ENCODE data around the gene RAP1GAP. TPM values are rescaled to one million over a fixed set of nuclear protein-coding genes. Genes with fewer than 3 reads are reported as not detected.

The RAP1GAP gene
- total RNA-seq, 4 donors from 2014 or later, result 14.1 to 37.4 (median 28.8) TPM

- no peak for TF ChIP-seq EP300 (IDR thresholded peaks at IDR 0.05; ENCODE audit: low read depth)
- TF ChIP-seq POLR2A (IDR thresholded peaks at IDR 0.05), result no peak
- TF ChIP-seq, protein P1, sequence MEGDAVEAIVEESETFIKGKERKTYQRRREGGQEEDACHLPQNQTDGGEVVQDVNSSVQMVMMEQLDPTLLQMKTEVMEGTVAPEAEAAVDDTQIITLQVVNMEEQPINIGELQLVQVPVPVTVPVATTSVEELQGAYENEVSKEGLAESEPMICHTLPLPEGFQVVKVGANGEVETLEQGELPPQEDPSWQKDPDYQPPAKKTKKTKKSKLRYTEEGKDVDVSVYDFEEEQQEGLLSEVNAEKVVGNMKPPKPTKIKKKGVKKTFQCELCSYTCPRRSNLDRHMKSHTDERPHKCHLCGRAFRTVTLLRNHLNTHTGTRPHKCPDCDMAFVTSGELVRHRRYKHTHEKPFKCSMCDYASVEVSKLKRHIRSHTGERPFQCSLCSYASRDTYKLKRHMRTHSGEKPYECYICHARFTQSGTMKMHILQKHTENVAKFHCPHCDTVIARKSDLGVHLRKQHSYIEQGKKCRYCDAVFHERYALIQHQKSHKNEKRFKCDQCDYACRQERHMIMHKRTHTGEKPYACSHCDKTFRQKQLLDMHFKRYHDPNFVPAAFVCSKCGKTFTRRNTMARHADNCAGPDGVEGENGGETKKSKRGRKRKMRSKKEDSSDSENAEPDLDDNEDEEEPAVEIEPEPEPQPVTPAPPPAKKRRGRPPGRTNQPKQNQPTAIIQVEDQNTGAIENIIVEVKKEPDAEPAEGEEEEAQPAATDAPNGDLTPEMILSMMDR (IDR thresholded peaks at IDR 0.05), result no peak
- no peak for TF ChIP-seq POLR2AphosphoS5 (IDR thresholded peaks at IDR 0.05)
- Histone ChIP-seq H3K27me3 (peaks cover 22% of the 10 kb centered on the region), H3K4me1 (peaks cover 0 to 10% (median 0%) of the 10 kb centered on the region in 4 donors), H3K9me3 (no peaks in the 10 kb centered on the region), H3K4me3 (no peak overlapping the region), H3K27ac (no peak overlapping the region), H3K36me3 (no peaks in the 10 kb centered on the region)
- DNase-seq, result no peak
- WGBS, 2 donors (ENCODE audit: low coverage in 1 of 2), result 60 to 70% methylated on average over 1 to 11 of the region's 11 CpGs
- in situ Hi-C loops (cut with MboI; ENCODE audit: low pct_ligation_motif_present in 1 of 4, low pct_unique_long_range_greater_than_20kb in 1 of 4, low sequenced_read_pairs in 3 of 4), result no loop called here
- intact Hi-C loops (cut with DNase I; ENCODE audit: low total_unique reads), result no loop called here
Measured at GRCh38 chr1:21594501-21594900, 74.7 kb downstream of the RAP1GAP start.

GRCh38 chr1:21593231-21593630 is 75.9 kb downstream of the RAP1GAP start:
- Histone ChIP-seq H3K36me3 (no peaks in the 10 kb centered on the region), H3K27ac (no peak overlapping the region), H3K9me3 (no peaks in the 10 kb centered on the region), H3K4me3 (no peak overlapping the region), H3K27me3 (peaks cover 22% of the 10 kb centered on the region), H3K4me1 (peaks cover 0 to 10% (median 0%) of the 10 kb centered on the region in 4 donors)
- TF ChIP-seq POLR2A (IDR thresholded peaks at IDR 0.05), result no peak
- TF ChIP-seq, protein P1 (IDR thresholded peaks at IDR 0.05), result no peak
- no peak for TF ChIP-seq EP300 (IDR thresholded peaks at IDR 0.05; ENCODE audit: low read depth)
- 69% methylated on average over 8 of the region's 8 CpGs; no CpG with 5 or more reads in 1 of the 2 donors for WGBS, 2 donors (ENCODE audit: low coverage in 1 of 2)
- in situ Hi-C loops (cut with MboI; ENCODE audit: low pct_ligation_motif_present in 1 of 4, low pct_unique_long_range_greater_than_20kb in 1 of 4, low sequenced_read_pairs in 3 of 4) (no loop called here), intact Hi-C loops (cut with DNase I; ENCODE audit: low total_unique reads) (no loop called here)
- DNase-seq, result no peak

DNA sequence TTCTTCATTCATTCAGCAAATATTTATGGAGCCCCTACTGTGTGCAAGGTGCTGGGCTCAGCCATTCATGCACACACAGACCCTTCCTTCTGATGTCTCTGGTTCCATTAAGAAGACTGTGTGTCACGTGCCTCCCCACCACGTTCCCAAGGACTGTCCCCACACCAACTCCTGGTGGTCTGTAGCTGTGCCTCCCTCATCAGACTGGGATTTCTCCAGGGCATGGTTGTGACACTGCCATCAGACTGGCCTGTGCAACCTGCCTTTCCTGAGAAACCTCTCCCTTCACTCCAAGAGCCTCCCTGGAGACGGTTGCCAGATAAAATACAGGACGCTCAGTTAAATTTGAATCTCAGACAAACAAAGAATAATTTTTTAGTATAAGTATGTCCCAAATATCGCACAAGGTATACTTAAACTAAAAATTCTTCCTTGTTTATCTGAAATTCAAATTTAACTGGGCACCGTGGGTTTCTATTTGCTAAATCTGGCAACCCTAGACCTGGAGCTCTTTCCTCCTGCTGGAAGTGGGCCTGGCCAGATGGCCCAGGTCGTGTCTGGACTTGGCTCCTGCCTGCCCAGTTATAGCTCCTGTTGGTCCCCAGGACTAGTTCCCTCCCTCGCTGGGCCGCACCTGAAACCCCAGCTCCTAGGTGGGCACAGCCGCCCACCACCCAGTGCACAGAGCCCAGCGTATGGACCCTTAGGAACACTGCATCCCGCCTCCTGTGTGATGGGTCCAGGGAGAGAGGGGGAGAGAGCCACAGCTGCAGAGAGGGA is 76.9 kb downstream of the RAP1GAP start:
- no peak for DNase-seq
- in situ Hi-C loops (cut with MboI; ENCODE audit: low pct_ligation_motif_present in 1 of 4, low pct_unique_long_range_greater_than_20kb in 1 of 4, low sequenced_read_pairs in 3 of 4), result no loop called here
- WGBS, 2 donors (ENCODE audit: low coverage in 1 of 2), result 77% methylated on average over 12 of the region's 12 CpGs; no CpG with 5 or more reads in 1 of the 2 donors
- Histone ChIP-seq H3K36me3 (no peaks in the 10 kb centered on the region), H3K27me3 (peaks cover 22% of the 10 kb centered on the region), H3K9me3 (no peaks in the 10 kb centered on the region), H3K4me1 (peaks cover 0 to 11% (median 0%) of the 10 kb centered on the region in 4 donors), H3K4me3 (no peak overlapping the region), H3K27ac (no peak overlapping the region)
- intact Hi-C loops (cut with DNase I; ENCODE audit: low total_unique reads), result no loop called here
- TF ChIP-seq EP300 (IDR thresholded peaks at IDR 0.05; ENCODE audit: low read depth) (no peak), POLR2AphosphoS5 (IDR thresholded peaks at IDR 0.05) (no peak), POLR2A (IDR thresholded peaks at IDR 0.05) (no peak)

DNA sequence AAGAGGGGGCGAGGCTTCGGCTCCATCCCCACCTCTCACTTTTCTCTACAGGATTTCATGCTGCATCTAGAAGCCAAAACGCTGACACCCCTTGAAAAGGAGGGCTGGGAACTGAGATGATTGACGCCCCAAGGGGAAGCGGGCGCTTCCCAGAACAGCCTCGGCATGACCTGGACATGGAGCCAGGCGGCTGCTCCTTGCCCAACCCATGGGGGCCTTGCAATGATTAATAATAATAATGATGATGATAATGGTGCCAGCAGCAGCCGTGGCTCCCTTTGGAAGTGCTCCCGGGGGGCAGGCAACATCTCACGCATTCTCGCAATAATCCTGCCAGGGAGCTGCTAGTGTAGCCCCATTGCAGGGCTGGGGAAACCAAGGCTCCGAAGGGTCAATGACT is 78.2 kb downstream of the RAP1GAP start:
- Histone ChIP-seq H3K4me3 (no peak overlapping the region), H3K27ac (no peak overlapping the region), H3K27me3 (peaks cover 22% of the 10 kb centered on the region), H3K9me3 (no peaks in the 10 kb centered on the region), H3K4me1 (peaks cover 0 to 18% (median 3%) of the 10 kb centered on the region in 4 donors), H3K36me3 (no peaks in the 10 kb centered on the region)
- in situ Hi-C loops (cut with MboI; ENCODE audit: low pct_ligation_motif_present in 1 of 4, low pct_unique_long_range_greater_than_20kb in 1 of 4, low sequenced_read_pairs in 3 of 4), result no loop called here
- TF ChIP-seq POLR2AphosphoS5 (IDR thresholded peaks at IDR 0.05) (no peak), EP300 (IDR thresholded peaks at IDR 0.05; ENCODE audit: low read depth) (no peak), POLR2A (IDR thresholded peaks at IDR 0.05) (no peak)
- TF ChIP-seq, protein P1 (IDR thresholded peaks at IDR 0.05), result no peak
- intact Hi-C loops (cut with DNase I; ENCODE audit: low total_unique reads), result no loop called here
- DNase-seq, result no peak
- 52% methylated on average over 13 of the region's 13 CpGs; no CpG with 5 or more reads in 1 of the 2 donors for WGBS, 2 donors (ENCODE audit: low coverage in 1 of 2)

Data from transverse colon (tissue), 4 donors.